ENCODE data around the gene STIP1.

- TF ChIP-seq CTCF (IDR thresholded peaks at IDR 0.05; ENCODE audit: insufficient read depth, low read depth, low read length) (no peak), EZH2 (IDR thresholded peaks at IDR 0.05; ENCODE audit: insufficient read depth, low read length) (no peak)
Measured at GRCh38 chr11:64161037-64161436, 24.9 kb upstream of the STIP1 start.

All from astrocyte (in vitro differentiated cells and primary cell).